Glomerular endothelial cell (primary cell): ENCODE measurements around the gene TMEM14C. TPM values are rescaled to one million over a fixed set of nuclear protein-coding genes. Genes with fewer than 3 reads are reported as not detected.

Experiments
- DNase-seq: peaks from one replicate; pipeline ENCODE4 v3.0.0-alpha.2; 2011; ENCODE audit warnings: low read depth, low spot score; ENCODE audit errors: extremely low read depth
- total RNA-seq: library from RNA; depleted of rRNA; stranded (reverse); fragments of >200 nt; gene quantifications from 2 replicates; pipeline ENCODE4 v1.2.3, GENCODE V29; 2015

The TMEM14C gene
- 107 and 206 TPM in 2 replicates for total RNA-seq

- DNase-seq = peak; percentile 60
Measured at GRCh38 chr6:10722820-10723566, at the start of gene TMEM14C. TSS of gene TMEM14C (plus strand) at chr6:10723070. CDS start at chr6:10724614, 1,544 bp downstream.

- DNase-seq = no peak
Measured at GRCh38 chr6:10676403-10676802, 46.5 kb upstream of the TMEM14C start.

GRCh38 chr6:10678456-10678855 lies 44.4 kb upstream of the TMEM14C start:
- DNase-seq = no peak

- no peak for DNase-seq
Measured at GRCh38 chr6:10681795-10682194, 41.1 kb upstream of the TMEM14C start.

GRCh38 chr6:10682355-10682988 lies 40.4 kb upstream of the TMEM14C start:
- no peak for DNase-seq

- no peak for DNase-seq
Measured at GRCh38 chr6:10684618-10685017, 38.3 kb upstream of the TMEM14C start.

GRCh38 chr6:10685092-10685915 lies 37.6 kb upstream of the TMEM14C start:
- DNase-seq = no peak

- no peak for DNase-seq
Measured at GRCh38 chr6:10686901-10687300, 36.0 kb upstream of the TMEM14C start.

GRCh38 chr6:10687582-10687981 lies 35.3 kb upstream of the TMEM14C start:
- no peak for DNase-seq

GRCh38 chr6:10690651-10691445 lies 32.0 kb upstream of the TMEM14C start:
- DNase-seq = no peak

- no peak for DNase-seq
Measured at GRCh38 chr6:10692965-10693538, 29.8 kb upstream of the TMEM14C start.

GRCh38 chr6:10694302-10695085 lies 28.4 kb upstream of the TMEM14C start, which contains the start of the genes C6orf52 and PAK1IP1:
TSS of gene C6orf52 (minus strand) at chr6:10694616. CDS start at chr6:10687550, 7,066 bp downstream.
TSS of gene PAK1IP1 (plus strand) at chr6:10694972. CDS start at chr6:10694986, 14 bp downstream.
- DNase-seq = peak; percentile 90

GRCh38 chr6:10695086-10695657 lies 27.7 kb upstream of the TMEM14C start:
- DNase-seq = peak; percentile 7

GRCh38 chr6:10696655-10697054 lies 26.2 kb upstream of the TMEM14C start:
- DNase-seq = no peak

- no peak for DNase-seq
Measured at GRCh38 chr6:10713962-10714361, 8.9 kb upstream of the TMEM14C start.

- no peak for DNase-seq
Measured at GRCh38 chr6:10719296-10719963, 3.4 kb upstream of the TMEM14C start.

GRCh38 chr6:10719964-10720264 lies 3.0 kb upstream of the TMEM14C start:
- no peak for DNase-seq

- DNase-seq = no peak
Measured at GRCh38 chr6:10720265-10720959, 2.5 kb upstream of the TMEM14C start.
